Measurements from ENCODE around the gene SP3.
A peak's percentile ranks its signal among the peaks of the same experiment; 100 is the strongest.

Gene SP3

GRCh38 chr2:173966274-173967098 lies 1.3 kb upstream of the SP3 start:
- no peak for DNase-seq (ENCODE audit: low read depth)

GRCh38 chr2:173964565-173965371 lies 405 bp downstream of the SP3 start:
- peak; percentile 63 for DNase-seq (ENCODE audit: low read depth)

GRCh38 chr2:173963817-173964564 lies 1.2 kb downstream of the SP3 start:
- DNase-seq (ENCODE audit: low read depth): peak; percentile 87

- peak; percentile 25 for DNase-seq (ENCODE audit: low read depth)
These were observed 1.8 kb downstream of the SP3 start for GRCh38 chr2:173963323-173963816.

GRCh38 chr2:173962583-173963110 lies 2.5 kb downstream of the SP3 start:
- DNase-seq (ENCODE audit: low read depth): no peak

- no peak for DNase-seq (ENCODE audit: low read depth)
These were observed 3.1 kb downstream of the SP3 start for GRCh38 chr2:173962031-173962430.

GRCh38 chr2:173961346-173961705 lies 3.8 kb downstream of the SP3 start:
- no peak for DNase-seq (ENCODE audit: low read depth)

GRCh38 chr2:173959909-173960308 lies 5.3 kb downstream of the SP3 start:
- DNase-seq (ENCODE audit: low read depth): no peak

- no peak for DNase-seq (ENCODE audit: low read depth)
These were observed 5.8 kb downstream of the SP3 start for GRCh38 chr2:173959358-173959884.

- no peak for DNase-seq (ENCODE audit: low read depth)
These were observed 6.9 kb downstream of the SP3 start for GRCh38 chr2:173958198-173958846.

GRCh38 chr2:173957517-173957916 lies 7.7 kb downstream of the SP3 start:
- DNase-seq (ENCODE audit: low read depth): no peak

- no peak for DNase-seq (ENCODE audit: low read depth)
These were observed 8.7 kb downstream of the SP3 start for GRCh38 chr2:173956454-173956853.

GRCh38 chr2:173955867-173956266 lies 9.3 kb downstream of the SP3 start:
- DNase-seq (ENCODE audit: low read depth): no peak

- DNase-seq (ENCODE audit: low read depth): no peak
These were observed 10.2 kb downstream of the SP3 start for GRCh38 chr2:173955004-173955403.

- no peak for DNase-seq (ENCODE audit: low read depth)
These were observed 12.1 kb downstream of the SP3 start for GRCh38 chr2:173953047-173953424.

GRCh38 chr2:173952267-173953046 lies 12.7 kb downstream of the SP3 start:
- no peak for DNase-seq (ENCODE audit: low read depth)

GRCh38 chr2:173948842-173949241 lies 16.3 kb downstream of the SP3 start:
- DNase-seq (ENCODE audit: low read depth): no peak

GRCh38 chr2:173948198-173948597 lies 17.0 kb downstream of the SP3 start:
- no peak for DNase-seq (ENCODE audit: low read depth)

GRCh38 chr2:173947131-173947530 lies 18.0 kb downstream of the SP3 start:
- DNase-seq (ENCODE audit: low read depth): no peak

GRCh38 chr2:173943738-173944137 lies 21.4 kb downstream of the SP3 start:
- no peak for DNase-seq (ENCODE audit: low read depth)
